ENCODE measurements around the gene PRTG.
"Not testable (repeated sequence)": the region's sequence is repeated elsewhere in the genome, so short reads cannot be mapped to it uniquely, and the experiment has no call there.

The PRTG gene

DNA sequence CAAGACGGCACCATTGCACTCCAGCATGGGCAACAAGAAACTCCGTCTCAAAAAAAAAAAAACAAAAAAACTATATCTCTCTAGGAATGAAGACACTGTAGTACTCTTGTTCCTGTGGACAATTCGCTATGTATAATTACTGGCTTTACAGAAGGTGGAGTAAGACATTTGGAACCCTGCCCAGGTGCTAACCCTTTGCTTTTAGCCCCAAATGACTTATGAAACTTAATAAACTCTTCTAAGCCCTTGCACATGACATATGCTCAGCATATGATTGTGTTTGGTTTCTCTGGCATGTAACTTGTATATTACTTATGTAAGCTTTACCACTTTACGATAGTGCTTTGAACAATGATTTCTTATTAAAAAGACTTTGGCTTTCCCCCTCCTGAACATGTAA lies 27.3 kb upstream of the PRTG start:
- H3K4me3 Mint-ChIP-seq, result no peak overlapping the region

DNA sequence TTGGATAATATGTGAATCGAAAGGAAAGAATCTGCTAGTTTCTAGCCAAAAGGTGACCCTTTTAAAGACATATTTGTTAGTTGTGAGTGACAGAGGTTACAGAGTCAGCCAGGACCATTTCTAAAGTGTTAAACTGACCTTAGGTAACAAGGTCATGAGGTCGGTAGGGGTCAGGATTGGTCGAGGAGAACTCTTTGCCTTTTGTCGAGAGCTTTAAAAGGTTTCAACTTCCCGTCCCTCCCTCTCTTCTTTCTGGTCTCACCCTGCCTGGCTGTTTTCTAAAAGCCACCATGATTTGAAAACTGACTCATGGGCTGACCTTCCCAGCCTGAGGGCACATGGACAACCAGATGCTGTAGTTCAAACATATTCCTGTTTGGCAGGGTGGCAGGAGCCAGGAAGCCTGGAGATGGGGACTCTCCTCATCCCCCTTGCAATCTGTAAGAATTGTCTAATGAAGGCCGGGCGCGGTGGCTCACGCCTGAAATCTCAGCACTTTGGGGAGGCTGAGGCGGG lies 25.8 kb upstream of the PRTG start:
- Mint-ChIP-seq H3K4me1 (ENCODE audit: low read depth) (no peaks in the 10 kb centered on the region), H3K36me3 (ENCODE audit: low read depth) (no peaks in the 10 kb centered on the region), H3K27me3 (peaks cover 3% of the 10 kb centered on the region), H3K27ac (no peak overlapping the region), H3K9me3 (no peaks in the 10 kb centered on the region), H3K4me3 (no peak overlapping the region)
- intact Hi-C loops (cut with micrococcal nuclease), result no loop called here

More for the DNA sequence above, 27.3 kb upstream of the PRTG start:
- intact Hi-C loops (cut with micrococcal nuclease), result no loop called here
- Mint-ChIP-seq H3K36me3 (ENCODE audit: low read depth) (no peaks in the 10 kb centered on the region), H3K4me1 (ENCODE audit: low read depth) (no peaks in the 10 kb centered on the region), H3K27ac (no peak overlapping the region), H3K9me3 (no peaks in the 10 kb centered on the region), H3K27me3 (peaks cover 3% of the 10 kb centered on the region)

DNA sequence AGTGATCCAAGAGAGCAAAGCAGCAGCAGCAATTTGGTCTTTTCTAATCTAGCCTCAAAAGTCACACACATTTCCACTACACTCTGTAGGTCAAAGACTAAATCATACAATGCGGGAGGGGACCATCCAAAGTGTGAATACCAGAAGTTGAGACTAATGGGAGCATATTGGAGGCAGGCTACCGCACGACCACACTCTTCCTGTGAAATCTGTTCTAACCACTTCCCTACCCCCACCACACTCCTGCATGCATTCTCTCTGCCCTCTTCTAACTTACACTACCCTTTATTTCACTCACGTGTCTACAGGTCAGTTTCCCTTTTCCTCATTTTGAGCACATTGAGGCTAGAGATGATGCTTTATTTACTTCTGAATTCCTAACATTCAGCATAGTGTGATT lies 23.7 kb upstream of the PRTG start:
- intact Hi-C loops (cut with micrococcal nuclease), result no loop called here
- Mint-ChIP-seq H3K27ac (no peak overlapping the region), H3K9me3 (no peaks in the 10 kb centered on the region), H3K27me3 (peaks cover 3% of the 10 kb centered on the region), H3K4me3 (no peak overlapping the region), H3K4me1 (ENCODE audit: low read depth) (no peaks in the 10 kb centered on the region), H3K36me3 (ENCODE audit: low read depth) (no peaks in the 10 kb centered on the region)

DNA sequence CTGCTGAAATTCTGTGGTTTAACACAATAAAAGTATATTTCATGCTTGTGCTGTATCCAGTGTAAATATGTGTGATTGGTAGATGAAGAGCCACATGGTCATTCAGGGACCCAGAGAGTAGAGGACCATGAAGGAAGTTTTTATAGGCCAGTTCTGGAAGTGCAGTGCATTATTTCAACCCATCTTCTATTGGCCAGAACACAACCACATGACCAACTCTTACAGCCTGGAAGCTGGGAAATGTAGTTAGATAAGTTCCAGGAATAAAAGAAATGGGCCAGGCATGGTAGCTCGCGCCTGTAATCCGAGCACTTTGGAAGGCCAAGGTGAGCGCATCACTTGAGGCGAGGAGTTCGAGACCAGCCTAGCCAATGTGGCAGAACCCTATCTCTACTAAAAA lies 21.4 kb upstream of the PRTG start:
- Mint-ChIP-seq H3K27ac (no peak overlapping the region), H3K36me3 (ENCODE audit: low read depth) (no peaks in the 10 kb centered on the region), H3K4me1 (ENCODE audit: low read depth) (no peaks in the 10 kb centered on the region), H3K9me3 (no peaks in the 10 kb centered on the region), H3K27me3 (peaks cover 1% of the 10 kb centered on the region), H3K4me3 (no peak overlapping the region)
- intact Hi-C loops (cut with micrococcal nuclease), result no loop called here

DNA sequence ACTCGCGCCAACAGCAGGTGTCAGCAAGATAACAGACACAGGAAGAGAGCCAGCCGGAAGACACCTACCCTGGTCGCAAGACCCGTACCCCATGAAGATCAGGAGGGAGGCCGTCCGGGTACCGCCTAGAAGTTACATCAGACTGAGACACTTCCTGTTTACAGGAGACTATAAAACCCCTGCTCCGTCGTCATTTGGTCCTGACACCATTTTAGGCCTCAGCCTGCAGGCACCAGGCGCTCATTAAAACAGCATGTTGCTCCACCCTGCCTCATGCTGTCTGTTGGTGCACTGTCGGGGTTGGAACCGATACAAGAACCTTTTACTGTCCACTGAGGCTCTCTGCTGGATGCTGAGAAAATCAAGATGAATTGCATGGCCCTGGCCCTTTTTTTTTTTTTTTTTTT lies 15.6 kb upstream of the PRTG start:
- H3K4me3 Mint-ChIP-seq, result no peak overlapping the region
- peaks cover 5% of the 10 kb centered on the region for H3K27me3 Mint-ChIP-seq
- no peaks in the 10 kb centered on the region for H3K4me1 Mint-ChIP-seq (ENCODE audit: low read depth)
- no peaks in the 10 kb centered on the region for H3K36me3 Mint-ChIP-seq (ENCODE audit: low read depth)
- H3K9me3 Mint-ChIP-seq, result no peaks in the 10 kb centered on the region
- H3K27ac Mint-ChIP-seq, result no peak overlapping the region
- intact Hi-C loops (cut with micrococcal nuclease), result no loop called here

DNA sequence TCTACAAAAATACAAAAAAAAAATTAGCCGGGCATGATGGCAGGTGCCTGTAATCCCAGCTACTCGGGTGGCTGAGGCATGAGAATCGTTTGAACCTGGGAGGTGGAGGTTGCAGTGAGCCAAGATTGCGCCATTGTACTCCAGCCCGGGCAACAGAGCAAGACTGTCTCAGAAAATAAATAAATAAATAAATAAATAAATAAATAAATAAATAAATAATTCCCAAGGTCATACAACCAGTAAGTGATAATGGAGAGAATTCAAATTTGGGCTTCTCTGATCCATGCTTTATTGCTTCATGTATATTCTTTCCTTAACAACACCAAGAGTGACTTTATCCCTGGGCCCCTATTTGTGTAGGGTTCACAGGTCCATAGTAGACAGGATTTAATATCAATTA lies 10.5 kb upstream of the PRTG start:
- H3K9me3 Mint-ChIP-seq; H3K4me3 Mint-ChIP-seq; intact Hi-C loops (cut with micrococcal nuclease); H3K4me1 Mint-ChIP-seq (ENCODE audit: low read depth); H3K36me3 Mint-ChIP-seq (ENCODE audit: low read depth); H3K27ac Mint-ChIP-seq: not testable (repeated sequence)
- H3K27me3 Mint-ChIP-seq, result peaks cover 13% of the 10 kb centered on the region

DNA sequence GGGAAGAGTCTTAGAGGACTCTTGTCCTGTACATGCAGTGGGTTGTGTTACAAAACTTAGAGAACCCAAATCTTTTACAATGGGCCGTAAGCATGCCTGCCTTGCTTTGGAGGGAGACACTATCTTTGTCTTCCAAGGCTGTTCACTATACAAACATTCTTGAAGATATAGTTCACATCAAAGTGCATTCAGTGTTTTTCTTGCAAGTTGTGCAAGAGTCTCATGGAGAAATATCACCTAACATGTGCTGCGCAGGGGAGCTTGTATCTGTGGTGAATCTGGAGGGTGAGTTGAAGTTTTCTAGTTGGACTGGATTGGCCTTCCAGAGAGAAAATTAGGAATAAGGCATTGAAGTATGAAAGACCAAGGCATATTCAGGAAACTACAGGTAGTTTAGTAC lies 7.8 kb upstream of the PRTG start:
- intact Hi-C loops (cut with micrococcal nuclease), result no loop called here
- H3K4me3 Mint-ChIP-seq, result no peak overlapping the region
- H3K27ac Mint-ChIP-seq, result no peak overlapping the region
- peaks cover 20% of the 10 kb centered on the region for H3K27me3 Mint-ChIP-seq
- no peaks in the 10 kb centered on the region for H3K36me3 Mint-ChIP-seq (ENCODE audit: low read depth)
- H3K4me1 Mint-ChIP-seq (ENCODE audit: low read depth), result no peaks in the 10 kb centered on the region
- no peaks in the 10 kb centered on the region for H3K9me3 Mint-ChIP-seq

DNA sequence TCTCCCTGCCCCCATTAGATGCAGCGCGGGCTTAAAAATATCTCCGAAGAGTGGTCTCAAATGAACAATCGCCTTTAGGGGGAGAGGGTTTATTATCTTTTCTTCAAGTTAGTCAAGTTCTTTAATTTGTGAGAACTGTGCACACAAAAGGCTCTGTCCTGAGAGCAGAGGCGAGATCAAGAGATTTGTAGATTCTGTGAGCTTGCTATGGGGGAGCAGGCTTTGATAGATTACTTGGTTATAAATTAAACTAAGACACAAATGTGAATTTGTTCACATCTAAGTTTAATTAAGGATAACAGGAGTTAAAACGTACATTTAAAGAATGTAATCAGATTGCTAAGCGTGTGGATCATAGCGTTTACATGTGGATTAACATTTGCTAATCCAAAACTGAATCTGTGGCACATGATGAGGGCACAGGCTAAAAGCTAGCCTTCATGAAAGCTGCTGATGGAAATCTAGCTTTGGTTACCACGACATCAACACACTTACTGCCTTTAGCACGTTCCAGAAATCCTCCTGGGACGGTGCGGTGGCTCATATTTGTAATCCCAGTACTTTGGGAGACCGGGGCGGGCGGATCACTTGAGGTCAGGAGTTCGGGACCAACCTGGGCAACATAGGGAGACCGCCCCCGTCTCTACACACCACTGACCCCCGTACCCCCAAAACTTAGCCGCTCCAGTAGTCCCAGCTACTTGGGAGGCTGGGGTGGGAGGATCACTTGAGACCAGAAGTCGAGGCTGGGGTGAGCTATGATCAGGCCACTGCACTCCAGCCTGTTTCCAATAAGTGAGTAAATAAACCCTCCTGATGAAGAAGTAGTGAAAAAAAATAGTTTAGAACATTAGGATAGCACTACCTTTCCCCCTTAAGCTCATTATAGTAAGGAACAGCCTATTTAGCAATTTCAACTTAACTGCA lies 1.0 kb upstream of the PRTG start:
- Mint-ChIP-seq H3K9me3 (no peaks in the 10 kb centered on the region), H3K27me3 (peaks cover 43% of the 10 kb centered on the region), H3K4me3 (no peak overlapping the region), H3K36me3 (ENCODE audit: low read depth) (no peaks in the 10 kb centered on the region), H3K4me1 (ENCODE audit: low read depth) (no peaks in the 10 kb centered on the region), H3K27ac (no peak overlapping the region)
- intact Hi-C loops (cut with micrococcal nuclease), result no loop called here

DNA sequence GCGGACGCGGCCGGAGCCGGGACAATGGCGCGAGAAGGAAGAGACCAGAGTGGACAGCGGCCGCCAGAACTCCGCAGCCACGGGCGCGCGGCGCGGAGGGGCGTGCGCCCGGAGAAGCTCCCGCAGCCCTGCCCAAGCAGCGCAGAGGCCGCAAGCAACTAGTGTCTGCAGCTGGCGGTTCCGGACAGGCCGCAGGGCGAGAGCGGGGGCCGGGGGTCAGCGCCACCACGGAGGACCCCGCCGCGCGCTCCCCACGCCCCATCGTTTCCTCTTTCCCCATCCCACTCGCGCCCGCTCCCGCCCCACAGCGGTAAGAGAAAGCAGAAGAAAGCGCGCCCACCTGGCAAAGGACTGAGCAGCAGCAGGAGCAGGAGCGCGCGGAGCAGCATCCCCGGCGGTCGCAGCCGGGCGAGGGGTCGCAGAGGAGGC lies 440 bp downstream of the PRTG start:
- peaks cover 50% of the 10 kb centered on the region for H3K27me3 Mint-ChIP-seq
- H3K27ac Mint-ChIP-seq, result no peak overlapping the region
- no peaks in the 10 kb centered on the region for H3K36me3 Mint-ChIP-seq (ENCODE audit: low read depth)
- H3K9me3 Mint-ChIP-seq, result no peaks in the 10 kb centered on the region
- H3K4me3 Mint-ChIP-seq, result no peak overlapping the region
- intact Hi-C loops (cut with micrococcal nuclease), result no loop called here
- H3K4me1 Mint-ChIP-seq (ENCODE audit: low read depth), result no peaks in the 10 kb centered on the region

DNA sequence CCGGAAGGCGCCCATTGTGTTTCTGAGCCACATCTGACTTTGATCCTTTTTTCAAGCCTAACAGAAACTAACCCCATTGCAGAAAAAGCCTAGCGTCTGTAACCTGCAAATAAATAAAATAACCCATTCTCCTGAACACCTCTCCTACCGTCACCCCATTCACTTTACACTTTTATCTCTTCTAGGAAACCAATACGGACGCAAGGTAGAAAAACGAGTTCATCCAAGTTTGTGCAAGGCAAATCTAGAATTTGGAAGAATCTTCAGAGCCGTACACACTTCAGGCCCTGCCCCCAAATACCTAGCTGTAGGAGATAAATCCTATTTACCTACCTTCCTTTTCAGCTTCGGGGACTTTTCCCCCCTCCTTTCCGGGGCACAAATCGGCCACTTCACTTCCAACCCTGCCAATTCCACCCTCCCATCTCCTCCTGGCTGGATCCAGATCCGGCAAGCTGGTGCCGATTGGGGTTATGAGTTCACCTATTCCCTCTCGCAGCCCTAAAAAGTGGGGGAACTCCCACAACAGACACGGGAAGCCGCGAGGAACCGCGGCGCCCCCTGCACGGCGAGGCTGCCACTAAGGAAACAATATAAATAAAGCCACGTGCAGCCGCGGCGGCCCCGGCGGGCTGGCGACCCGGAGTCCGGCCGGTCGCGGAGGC lies 987 bp downstream of the PRTG start:
- no peak overlapping the region for H3K27ac Mint-ChIP-seq
- no peaks in the 10 kb centered on the region for H3K9me3 Mint-ChIP-seq
- no peak overlapping the region for H3K4me3 Mint-ChIP-seq
- intact Hi-C loops (cut with micrococcal nuclease), result no loop called here
- H3K36me3 Mint-ChIP-seq (ENCODE audit: low read depth), result no peaks in the 10 kb centered on the region
- no peaks in the 10 kb centered on the region for H3K4me1 Mint-ChIP-seq (ENCODE audit: low read depth)
- peaks cover 50% of the 10 kb centered on the region for H3K27me3 Mint-ChIP-seq

DNA sequence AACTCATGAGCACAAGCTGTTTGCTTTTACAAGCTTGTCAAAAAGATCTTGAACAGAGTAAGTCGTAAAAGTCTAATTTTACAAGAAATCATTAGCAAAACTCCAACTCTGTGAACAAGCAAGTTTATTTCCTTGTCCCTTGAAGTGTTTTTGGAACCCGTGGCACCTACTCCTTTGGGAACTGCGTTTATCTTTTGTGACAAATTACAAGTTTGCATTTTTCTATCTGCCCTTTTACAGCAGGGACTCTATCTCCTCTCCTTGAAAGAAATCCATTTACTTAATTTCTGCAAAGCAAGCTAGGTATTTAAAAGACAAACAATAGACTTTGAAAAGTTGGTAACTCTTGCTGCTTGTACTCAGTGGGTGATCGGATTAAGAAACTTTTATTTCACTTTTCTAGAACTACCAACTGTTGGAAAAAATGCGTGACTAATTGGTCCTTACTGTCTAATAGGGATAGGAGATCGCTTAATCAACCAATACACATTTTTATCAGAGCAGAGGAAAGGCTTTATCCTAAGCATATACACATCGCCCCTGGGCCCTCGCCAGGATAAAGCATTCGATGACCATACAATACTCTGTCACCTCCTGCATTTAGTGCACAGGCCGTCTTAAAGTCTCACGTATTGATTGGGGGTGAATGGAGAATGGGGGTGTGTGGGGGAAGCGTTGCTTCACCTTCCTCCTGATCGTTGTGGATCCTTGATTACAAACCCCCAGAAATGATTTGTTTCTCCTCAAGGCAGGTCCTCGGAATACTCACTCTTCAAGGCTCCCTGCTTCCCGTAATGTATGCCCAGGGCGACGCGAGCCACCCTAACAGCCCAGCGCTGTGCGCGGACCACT lies 1.7 kb downstream of the PRTG start:
- Mint-ChIP-seq H3K4me1 (ENCODE audit: low read depth) (no peaks in the 10 kb centered on the region), H3K4me3 (no peak overlapping the region), H3K36me3 (ENCODE audit: low read depth) (no peaks in the 10 kb centered on the region), H3K27me3 (peaks cover 48% of the 10 kb centered on the region), H3K9me3 (no peaks in the 10 kb centered on the region), H3K27ac (no peak overlapping the region)
- intact Hi-C loops (cut with micrococcal nuclease), result no loop called here

DNA sequence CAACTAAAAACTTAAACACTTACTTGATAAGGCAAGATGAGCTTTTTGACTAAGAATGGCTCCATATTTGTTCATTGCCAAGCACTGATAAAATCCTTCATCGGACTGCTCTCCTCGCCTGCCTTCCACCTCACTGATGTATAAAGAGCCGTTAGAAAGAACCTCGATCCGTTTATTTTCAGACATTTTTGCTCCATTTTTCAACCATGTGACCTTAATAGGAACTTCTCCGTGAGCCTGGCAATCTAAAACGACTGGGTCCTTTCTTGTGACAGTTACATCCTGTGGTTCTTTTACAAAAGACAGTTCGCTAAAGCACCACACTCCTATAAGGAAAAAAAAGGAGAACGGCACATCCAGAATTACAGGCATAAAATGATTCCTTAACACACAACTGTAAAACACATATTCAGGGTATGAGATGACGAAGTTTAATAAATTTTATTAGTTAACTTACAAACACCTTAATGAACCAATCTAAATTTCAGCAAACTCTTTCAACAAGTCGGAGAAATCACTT lies 2.5 kb downstream of the PRTG start:
- H3K9me3 Mint-ChIP-seq, result no peaks in the 10 kb centered on the region
- no peak overlapping the region for H3K27ac Mint-ChIP-seq
- no peaks in the 10 kb centered on the region for H3K36me3 Mint-ChIP-seq (ENCODE audit: low read depth)
- no peak overlapping the region for H3K4me3 Mint-ChIP-seq
- no peaks in the 10 kb centered on the region for H3K4me1 Mint-ChIP-seq (ENCODE audit: low read depth)
- peaks cover 48% of the 10 kb centered on the region for H3K27me3 Mint-ChIP-seq
- intact Hi-C loops (cut with micrococcal nuclease), result no loop called here

DNA sequence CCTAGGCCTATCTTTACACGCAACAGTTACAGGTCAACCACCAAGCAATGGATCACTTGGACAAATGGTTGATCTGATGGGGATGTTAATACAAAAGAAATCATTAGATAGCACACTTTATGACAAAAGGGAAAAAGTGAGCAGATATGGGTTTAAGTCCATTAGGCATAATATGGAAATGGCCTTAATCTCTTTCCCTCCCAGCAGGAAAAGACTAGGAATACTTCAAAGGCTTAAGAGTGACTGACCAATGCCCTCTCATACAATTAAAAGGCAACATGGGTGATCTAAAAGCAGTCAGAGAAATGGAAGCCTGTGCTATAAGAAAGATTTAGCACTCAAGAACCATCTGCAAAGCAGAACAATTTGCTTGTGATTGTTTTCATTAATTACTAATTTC lies 3.3 kb downstream of the PRTG start:
- H3K27ac Mint-ChIP-seq, result no peak overlapping the region
- H3K9me3 Mint-ChIP-seq, result no peaks in the 10 kb centered on the region
- peaks cover 42% of the 10 kb centered on the region for H3K27me3 Mint-ChIP-seq
- no peaks in the 10 kb centered on the region for H3K36me3 Mint-ChIP-seq (ENCODE audit: low read depth)
- H3K4me3 Mint-ChIP-seq, result no peak overlapping the region
- H3K4me1 Mint-ChIP-seq (ENCODE audit: low read depth), result no peaks in the 10 kb centered on the region
- intact Hi-C loops (cut with micrococcal nuclease), result no loop called here

DNA sequence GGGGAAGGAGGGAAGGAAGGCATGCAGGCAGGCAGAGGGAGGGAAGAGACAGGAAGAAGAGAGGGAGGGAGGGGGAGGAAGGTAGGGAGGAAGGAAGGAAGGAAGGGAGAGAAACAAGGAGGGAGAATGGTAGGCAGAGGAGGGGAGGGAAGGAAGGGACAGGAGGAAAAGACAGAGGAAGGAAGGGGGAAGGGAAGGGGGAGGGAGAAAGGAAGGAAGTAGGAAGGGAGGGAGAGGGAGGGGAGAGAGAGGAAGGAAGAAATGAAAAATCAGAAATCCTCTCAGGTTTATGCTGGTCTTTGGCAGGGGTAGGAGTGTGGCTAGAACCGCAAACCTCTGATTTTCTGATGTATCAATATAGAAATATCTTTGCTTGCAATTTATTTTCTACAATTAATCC lies 4.2 kb downstream of the PRTG start:
- Mint-ChIP-seq H3K27me3 (peaks cover 33% of the 10 kb centered on the region), H3K27ac (no peak overlapping the region), H3K9me3 (no peaks in the 10 kb centered on the region), H3K4me3 (no peak overlapping the region), H3K36me3 (ENCODE audit: low read depth) (no peaks in the 10 kb centered on the region), H3K4me1 (ENCODE audit: low read depth) (no peaks in the 10 kb centered on the region)
- intact Hi-C loops (cut with micrococcal nuclease), result no loop called here

All from dendritic cell treated with granulocyte-macrophage colony-stimulating factor and Interleukin-4, amounts not matched to agents 40 ng/mL and 50 ng/mL, for 4 days (primary cell).